GM21367 (cell line): Measurements from ENCODE around the gene RASGEF1C.
"Not testable (repeated sequence)": the region's sequence is repeated elsewhere in the genome, so short reads cannot be mapped to it uniquely, and the experiment has no call there.

Source experiments
- ATAC-seq: cut with Tn5 transposase; IDR thresholded peaks from one replicate; pipeline ENCODE4 v1.9.1; 2021; ENCODE audit not compliant: unreplicated experiment

Gene RASGEF1C

GRCh38 chr5:180101451-180102105 lies 107.4 kb downstream of the RASGEF1C start:
- no peak for ATAC-seq

- no peak for ATAC-seq
Measured at GRCh38 chr5:180100621-180101450, 108.2 kb downstream of the RASGEF1C start.

DNA sequence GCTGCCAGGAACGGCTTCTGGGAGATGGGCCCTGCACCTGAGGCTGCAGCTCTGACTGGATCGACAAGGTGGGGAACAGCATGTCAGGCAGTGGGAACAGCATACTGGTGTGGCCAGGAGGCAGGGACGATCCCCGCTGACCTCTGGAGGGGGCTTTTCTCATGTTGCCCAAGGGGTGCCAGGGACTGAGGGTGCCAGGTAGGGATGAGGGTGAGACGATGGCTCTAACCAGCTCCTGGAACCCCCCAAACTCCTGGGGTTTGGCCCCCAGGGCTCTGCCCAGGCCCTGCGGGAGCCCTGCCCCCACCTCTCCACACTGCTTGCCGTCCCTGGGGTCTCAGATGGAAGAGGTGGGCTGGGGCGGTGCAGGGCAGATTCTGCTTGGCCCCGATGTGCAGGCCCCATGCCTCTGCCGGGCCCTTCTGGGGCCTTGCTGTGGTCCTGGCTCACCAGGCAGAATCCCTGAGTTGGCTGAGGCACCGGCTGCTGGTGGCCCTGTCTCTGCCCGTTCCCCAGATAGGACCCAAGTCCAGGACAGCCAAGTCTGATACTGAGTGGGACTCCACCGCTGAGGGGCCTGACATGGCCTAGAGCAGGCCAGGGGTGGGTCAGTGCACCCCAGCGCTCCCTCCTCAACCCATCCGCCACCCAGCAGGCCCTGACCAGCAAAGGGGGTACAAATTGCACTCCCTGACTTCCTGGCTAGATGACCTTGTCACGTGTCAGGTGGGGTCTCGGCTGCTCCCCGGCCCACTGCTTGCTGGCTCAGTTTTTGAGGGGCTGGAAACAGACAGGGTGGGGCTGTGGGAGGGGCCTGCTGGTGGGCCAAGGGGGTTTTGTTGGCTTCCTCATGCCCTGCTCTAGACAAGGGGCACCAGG lies 109.0 kb downstream of the RASGEF1C start:
- no peak for ATAC-seq

DNA sequence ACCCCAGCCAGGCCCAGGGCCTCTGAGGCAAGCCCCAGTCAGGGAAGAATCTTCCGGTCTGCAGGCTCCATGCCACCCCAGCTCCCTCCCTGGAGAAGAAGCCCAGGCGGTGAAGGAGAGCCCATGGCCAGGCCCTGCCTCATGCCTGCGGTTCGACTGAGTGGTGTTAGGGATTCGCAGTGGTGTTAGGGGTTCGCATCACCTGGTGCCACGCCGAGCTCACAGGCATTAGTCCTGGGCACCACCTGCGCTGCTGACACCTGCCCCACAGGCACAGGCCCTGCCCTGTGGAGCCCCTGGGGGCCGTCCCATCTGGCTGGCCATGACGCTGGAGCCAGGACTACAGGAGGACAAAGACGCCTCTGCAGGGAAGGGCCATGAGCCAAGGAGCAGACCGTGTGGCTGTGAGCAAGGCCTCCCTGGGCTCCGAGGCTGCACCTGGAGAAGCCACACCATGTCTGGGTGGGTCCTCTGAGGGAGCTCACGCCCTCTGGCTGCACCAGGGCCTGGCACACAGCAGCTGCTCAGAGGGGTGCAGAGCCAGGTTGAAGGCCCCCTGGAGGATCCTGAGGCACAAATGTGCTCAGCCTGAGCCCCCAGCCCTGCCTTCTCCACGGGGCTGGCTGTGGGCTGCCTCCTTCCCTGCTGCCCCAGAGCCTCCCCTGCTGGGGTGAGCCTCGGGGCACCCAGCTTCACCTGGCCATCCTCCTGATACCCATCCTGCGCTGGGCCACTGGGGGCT lies 109.8 kb downstream of the RASGEF1C start:
- no peak for ATAC-seq

DNA sequence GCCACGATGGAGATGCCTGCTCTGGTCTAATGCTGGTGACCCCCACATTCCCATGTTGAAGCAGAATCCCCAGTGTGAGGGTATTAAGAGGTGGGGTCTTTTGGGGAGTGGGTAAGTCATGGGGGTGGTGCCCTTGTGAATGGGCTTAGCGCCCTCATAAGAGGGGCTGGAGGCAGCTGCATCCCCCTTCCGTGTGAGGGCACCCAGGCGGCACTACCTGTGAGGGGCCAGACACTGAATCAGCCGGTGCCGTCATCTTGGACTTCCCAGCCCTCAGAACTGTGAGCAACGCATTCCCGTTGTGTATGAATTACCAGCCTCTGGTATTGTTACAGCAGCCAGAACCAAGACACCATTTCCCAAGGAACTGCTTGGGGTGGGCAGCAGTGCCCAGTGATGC lies 110.5 kb downstream of the RASGEF1C start:
- no peak for ATAC-seq

GRCh38 chr5:180097926-180098325 lies 111.1 kb downstream of the RASGEF1C start:
- ATAC-seq = no peak

- no peak for ATAC-seq
Measured at GRCh38 chr5:180097163-180097894, 111.7 kb downstream of the RASGEF1C start.

- no peak for ATAC-seq
Measured at GRCh38 chr5:180096616-180097015, 112.4 kb downstream of the RASGEF1C start.

GRCh38 chr5:180095545-180095944 lies 113.5 kb downstream of the RASGEF1C start:
- no peak for ATAC-seq

GRCh38 chr5:180093651-180094382 lies 115.2 kb downstream of the RASGEF1C start:
- no peak for ATAC-seq

DNA sequence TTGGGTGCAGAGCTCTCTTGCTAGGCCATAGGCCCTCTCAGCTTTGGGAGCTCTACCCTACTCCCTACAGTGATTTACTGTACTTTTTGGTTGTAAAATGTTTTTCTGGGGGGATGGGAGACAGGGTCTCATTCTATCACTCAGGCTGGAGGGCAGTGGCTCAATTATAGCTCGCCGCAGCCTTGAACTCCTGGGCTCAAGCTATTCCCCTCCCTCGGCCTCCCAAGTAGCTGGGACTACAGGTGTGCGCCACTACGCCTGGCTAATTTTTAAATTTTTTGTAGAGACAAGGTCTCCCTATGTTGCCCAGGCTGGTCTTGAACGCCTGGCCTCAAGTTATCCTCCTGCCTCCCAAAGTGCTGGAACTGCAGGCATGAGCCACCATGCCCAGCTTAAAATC lies 115.8 kb downstream of the RASGEF1C start:
- no peak for ATAC-seq

DNA sequence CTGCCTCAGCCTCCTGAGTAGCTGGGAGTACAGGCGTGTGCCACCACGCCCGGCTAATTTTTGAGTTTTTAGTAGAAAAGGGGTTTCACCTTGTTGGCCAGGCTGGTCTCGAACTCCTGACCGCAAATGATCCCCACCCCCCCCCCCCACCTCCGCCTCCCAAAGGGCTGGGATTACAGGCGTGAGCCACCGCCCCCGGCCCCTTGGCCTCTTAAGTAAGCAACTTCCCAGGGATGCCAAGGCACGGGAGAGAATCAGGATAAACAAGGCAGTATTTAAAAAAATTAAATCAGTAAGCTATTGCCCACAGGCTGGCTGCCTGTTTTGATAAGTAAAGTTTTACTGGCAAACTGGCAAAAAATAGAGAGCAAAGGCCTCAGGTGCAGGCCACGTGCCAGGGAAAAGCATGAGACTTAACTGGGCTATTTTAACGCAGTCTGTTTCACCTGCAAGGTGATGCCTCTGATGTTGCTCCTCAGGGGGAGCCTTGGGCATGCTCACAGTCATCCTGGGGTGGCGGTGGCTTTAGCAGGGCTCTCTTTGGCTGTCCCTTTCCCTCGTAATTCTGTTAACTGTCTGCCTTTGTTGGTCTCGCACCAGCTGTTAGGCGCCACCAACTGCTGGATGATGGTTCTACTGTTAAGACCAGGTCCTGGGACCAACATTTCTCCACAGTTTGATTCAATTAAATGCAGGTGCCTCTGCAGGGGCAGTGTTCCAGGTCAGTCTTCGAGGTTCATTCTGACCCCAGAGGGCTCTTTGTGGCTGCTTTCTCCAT lies 118.1 kb downstream of the RASGEF1C start:
- no peak for ATAC-seq

DNA sequence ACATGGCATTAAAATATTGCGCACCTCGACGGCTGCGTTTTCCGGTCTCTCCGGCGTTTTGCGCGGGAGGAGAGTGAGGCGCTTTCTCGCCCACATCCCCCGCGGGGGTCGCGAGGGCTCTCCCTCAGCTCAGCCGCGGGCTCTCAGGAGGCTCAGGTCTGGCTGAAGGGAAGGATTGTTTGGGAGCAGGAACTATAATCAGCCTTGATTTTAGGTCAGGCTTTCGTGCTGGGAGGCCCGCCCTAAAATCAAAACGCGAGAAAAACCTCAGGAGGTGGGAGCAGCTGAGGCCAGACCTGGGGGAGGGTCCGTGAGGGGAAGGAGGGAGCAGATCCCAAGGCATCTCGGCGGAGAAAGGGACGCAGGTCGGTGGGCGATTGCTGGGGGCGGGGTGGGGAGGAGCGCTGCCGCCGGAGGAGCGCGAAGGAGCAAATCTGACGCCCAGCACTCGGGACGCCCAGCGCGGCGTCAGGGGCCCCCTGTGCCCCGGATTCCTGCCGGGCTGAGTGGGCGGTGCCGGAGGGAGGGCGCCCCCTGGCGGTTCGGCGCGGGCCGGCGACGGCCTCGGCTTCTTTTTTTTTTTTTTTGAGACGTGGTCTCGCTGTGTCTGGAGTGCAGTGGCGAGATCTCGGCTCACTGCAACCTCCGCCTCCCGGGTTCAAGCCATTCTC lies 118.8 kb downstream of the RASGEF1C start:
- no peak for ATAC-seq

DNA sequence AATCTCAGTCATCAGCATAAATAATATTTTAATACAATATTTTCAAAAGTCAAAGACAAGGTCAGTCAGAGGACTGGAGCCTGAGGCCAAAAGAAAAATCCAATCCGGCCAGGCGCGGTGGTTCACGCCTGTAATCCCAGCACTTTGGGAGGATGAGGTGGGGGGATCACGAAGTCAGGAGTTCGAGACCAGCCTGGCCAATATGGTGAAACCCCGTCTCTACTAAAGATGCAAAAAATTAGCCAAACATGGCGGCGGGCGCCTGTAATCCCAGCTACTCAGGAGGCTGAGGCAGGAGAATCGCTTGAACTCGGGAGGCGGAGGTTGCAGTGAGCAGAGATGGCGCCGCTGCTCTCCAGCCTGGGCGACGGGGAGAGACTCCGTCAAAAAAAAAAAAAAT lies 119.4 kb downstream of the RASGEF1C start:
- not testable (repeated sequence) for ATAC-seq

- no peak for ATAC-seq
Measured at GRCh38 chr5:180088561-180088960, 120.5 kb downstream of the RASGEF1C start.

DNA sequence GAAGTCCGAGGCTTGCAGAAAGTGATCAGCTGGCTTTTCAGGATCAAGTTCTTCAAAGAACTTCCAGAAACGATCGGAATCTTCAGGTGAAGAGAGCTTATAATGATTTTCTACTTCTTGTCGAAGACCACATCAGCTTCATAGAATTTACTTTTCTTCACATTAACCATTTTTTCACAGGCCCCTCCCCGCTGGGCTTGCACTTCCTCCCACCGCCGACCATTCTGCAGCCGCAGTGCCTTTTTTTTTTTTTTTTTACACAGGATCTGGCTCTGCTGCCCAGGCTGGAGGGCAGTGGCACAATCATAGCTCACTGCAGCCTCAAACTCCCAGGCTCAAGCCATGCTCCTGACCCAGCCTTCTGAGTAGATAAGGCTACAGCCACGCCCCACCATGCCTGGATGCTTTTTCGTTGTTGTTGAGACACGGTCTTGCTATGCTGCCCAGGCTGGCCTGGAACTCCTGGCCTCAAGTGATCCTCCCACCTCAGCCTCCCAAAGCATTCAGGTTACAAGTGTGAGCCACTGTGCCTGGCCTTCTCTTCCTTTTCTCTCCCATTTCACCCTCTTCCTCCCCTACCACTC lies 122.1 kb downstream of the RASGEF1C start:
- ATAC-seq = no peak

DNA sequence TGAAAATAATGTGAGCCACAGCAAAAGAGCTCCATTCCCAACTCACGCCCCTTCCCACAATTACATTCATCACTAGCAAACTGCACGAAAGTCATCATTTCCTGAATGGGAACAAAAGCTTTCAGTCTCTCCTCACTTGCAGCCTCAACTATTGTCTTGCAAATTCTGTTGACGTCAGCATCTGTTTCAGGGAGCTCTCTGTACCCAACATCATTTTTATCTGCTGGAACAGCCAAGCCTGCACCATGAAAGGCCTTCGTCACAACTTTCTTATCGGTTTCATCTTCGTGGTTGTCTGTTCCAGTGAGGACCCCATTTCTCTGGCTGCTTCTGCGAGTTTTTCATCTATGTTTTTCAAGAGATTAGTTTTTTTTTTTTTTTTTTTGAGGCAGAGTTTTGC lies 123.2 kb downstream of the RASGEF1C start:
- ATAC-seq = no peak
